ENCODE results near the gene DPP6. TPM values are rescaled to one million over a fixed set of nuclear protein-coding genes. Genes with fewer than 3 reads are reported as not detected.

Gene DPP6
- total RNA-seq, 1 donor from 2014 or later, result 0.48 TPM

DNA sequence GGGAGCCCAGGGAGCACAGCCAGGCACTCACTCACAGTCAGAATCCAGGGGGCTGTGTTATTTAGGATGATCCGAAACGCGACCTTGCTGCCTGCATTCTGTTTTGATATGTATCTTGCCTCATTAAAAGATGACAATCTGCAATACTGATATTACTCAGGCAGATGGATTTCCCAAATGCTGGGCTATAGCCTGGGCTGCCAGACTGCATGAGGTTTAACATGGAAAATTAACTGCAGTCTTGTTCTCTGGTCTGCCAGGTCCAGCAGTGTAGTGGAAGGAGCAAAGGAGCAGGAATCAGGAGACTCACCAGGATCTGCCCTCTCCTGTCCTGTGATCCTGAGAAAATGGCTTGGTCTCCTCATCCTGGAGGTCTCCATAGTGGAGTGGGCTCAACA, 692.7 kb downstream of the DPP6 start:
- peaks cover 11% of the 10 kb centered on the region for H3K4me1 Mint-ChIP-seq (ENCODE audit: low read depth, unreplicated experiment)
- peaks cover 4% of the 10 kb centered on the region for H3K27me3 Mint-ChIP-seq (ENCODE audit: low read depth, unreplicated experiment)
- DNase-seq (ENCODE audit: low read depth) (no peak), FAIRE-seq (no peak)
- H2AFZ ChIP-seq (ENCODE audit: low read depth, low read length), result no peak overlapping the region
- H3K4me3 ChIP-seq (ENCODE audit: insufficient read depth, low read depth, low read length), result no peak overlapping the region
- no peaks in the 10 kb centered on the region for H3K36me3 ChIP-seq (ENCODE audit: insufficient read depth, low read length)
- no peak overlapping the region for H3K27ac ChIP-seq (ENCODE audit: low read depth, low read length)
- peaks cover 3% of the 10 kb centered on the region for H3K4me1 ChIP-seq (ENCODE audit: insufficient read depth, low read length)
- no peaks in the 10 kb centered on the region for H3K27me3 ChIP-seq (ENCODE audit: insufficient read depth, low read length)
- no peaks in the 10 kb centered on the region for H3K79me2 ChIP-seq (ENCODE audit: insufficient read depth, low read length)
- no peaks in the 10 kb centered on the region for H4K20me1 ChIP-seq (ENCODE audit: insufficient read depth, low read length)
- no peak overlapping the region for H3K27ac Mint-ChIP-seq (ENCODE audit: unreplicated experiment)
- TF ChIP-seq, protein P1, sequence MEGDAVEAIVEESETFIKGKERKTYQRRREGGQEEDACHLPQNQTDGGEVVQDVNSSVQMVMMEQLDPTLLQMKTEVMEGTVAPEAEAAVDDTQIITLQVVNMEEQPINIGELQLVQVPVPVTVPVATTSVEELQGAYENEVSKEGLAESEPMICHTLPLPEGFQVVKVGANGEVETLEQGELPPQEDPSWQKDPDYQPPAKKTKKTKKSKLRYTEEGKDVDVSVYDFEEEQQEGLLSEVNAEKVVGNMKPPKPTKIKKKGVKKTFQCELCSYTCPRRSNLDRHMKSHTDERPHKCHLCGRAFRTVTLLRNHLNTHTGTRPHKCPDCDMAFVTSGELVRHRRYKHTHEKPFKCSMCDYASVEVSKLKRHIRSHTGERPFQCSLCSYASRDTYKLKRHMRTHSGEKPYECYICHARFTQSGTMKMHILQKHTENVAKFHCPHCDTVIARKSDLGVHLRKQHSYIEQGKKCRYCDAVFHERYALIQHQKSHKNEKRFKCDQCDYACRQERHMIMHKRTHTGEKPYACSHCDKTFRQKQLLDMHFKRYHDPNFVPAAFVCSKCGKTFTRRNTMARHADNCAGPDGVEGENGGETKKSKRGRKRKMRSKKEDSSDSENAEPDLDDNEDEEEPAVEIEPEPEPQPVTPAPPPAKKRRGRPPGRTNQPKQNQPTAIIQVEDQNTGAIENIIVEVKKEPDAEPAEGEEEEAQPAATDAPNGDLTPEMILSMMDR (IDR thresholded peaks at IDR 0.05; ENCODE audit: insufficient read depth, low read depth, low read length), result no peak
- TF ChIP-seq EZH2 (IDR thresholded peaks at IDR 0.05; ENCODE audit: insufficient read depth, low read length), result no peak
- H3K9ac ChIP-seq (ENCODE audit: low read length), result no peak overlapping the region
- H3K36me3 Mint-ChIP-seq (ENCODE audit: low read depth, unreplicated experiment), result no peaks in the 10 kb centered on the region
- no peaks in the 10 kb centered on the region for H3K9me3 ChIP-seq (ENCODE audit: insufficient read depth, low read depth, low read length)
- H3K4me2 ChIP-seq (ENCODE audit: low read length), result no peak overlapping the region
- H3K4me3 Mint-ChIP-seq (ENCODE audit: unreplicated experiment), result no peak overlapping the region
- H3K9me3 Mint-ChIP-seq (ENCODE audit: unreplicated experiment), result no peaks in the 10 kb centered on the region

DNA sequence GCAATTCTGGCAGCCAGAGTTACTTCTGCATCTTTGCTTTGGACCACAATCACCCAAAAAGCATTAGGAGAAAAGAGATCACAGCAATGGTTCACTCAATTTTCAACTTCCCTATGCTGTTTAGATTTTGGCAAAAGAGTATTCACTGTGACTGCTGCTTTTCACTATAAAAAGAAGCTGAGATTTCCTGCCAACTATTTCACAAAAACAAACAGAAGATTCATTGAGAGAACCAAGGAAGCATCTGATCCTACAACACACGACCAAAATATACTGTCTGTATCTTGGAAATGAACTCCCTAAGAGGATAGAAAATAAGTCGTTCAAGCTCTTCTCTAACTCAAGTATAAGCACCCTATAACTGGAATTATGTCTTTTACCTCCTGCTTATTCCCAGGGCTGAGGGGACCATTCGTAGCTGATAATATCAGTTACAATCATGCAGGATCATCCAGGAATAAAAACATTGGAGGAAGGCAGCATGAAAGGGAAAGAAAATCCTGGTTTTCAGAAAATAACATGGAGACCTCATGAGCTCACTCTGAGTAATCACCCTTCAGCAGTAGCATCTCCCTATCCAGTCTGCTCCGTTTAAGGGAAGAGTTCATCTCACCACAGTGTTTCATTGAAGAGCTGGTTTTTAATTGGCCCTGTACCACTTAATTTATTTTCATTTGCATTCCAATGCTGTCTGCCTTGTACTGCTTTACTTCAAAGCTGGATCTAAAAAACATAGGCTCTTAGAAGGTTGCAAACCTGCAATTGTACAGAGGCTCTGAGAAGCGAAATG, 694.6 kb downstream of the DPP6 start:
- H4K20me1 ChIP-seq (ENCODE audit: insufficient read depth, low read length), result no peaks in the 10 kb centered on the region
- H3K27ac Mint-ChIP-seq (ENCODE audit: unreplicated experiment), result peak overlapping the region; percentile 66
- no peaks in the 10 kb centered on the region for H3K79me2 ChIP-seq (ENCODE audit: insufficient read depth, low read length)
- no peak overlapping the region for H3K27ac ChIP-seq (ENCODE audit: low read depth, low read length)
- no peak overlapping the region for H3K4me3 ChIP-seq (ENCODE audit: insufficient read depth, low read depth, low read length)
- H3K36me3 Mint-ChIP-seq (ENCODE audit: low read depth, unreplicated experiment), result no peaks in the 10 kb centered on the region
- peak overlapping the region; percentile 22 for H2AFZ ChIP-seq (ENCODE audit: low read depth, low read length)
- no peak overlapping the region for H3K4me3 Mint-ChIP-seq (ENCODE audit: unreplicated experiment)
- H3K9me3 Mint-ChIP-seq (ENCODE audit: unreplicated experiment), result no peaks in the 10 kb centered on the region
- peaks cover 10% of the 10 kb centered on the region for H3K27me3 Mint-ChIP-seq (ENCODE audit: low read depth, unreplicated experiment)
- FAIRE-seq (no peak), DNase-seq (ENCODE audit: low read depth) (peak; percentile 18)
- H3K27me3 ChIP-seq (ENCODE audit: insufficient read depth, low read length), result no peaks in the 10 kb centered on the region
- H3K4me1 ChIP-seq (ENCODE audit: insufficient read depth, low read length), result peaks cover 3% of the 10 kb centered on the region
- no peaks in the 10 kb centered on the region for H3K9me3 ChIP-seq (ENCODE audit: insufficient read depth, low read depth, low read length)
- H3K4me2 ChIP-seq (ENCODE audit: low read length), result peak overlapping the region; percentile 12
- H3K4me1 Mint-ChIP-seq (ENCODE audit: low read depth, unreplicated experiment), result peaks cover 11% of the 10 kb centered on the region
- TF ChIP-seq, protein P1 (IDR thresholded peaks at IDR 0.05; ENCODE audit: insufficient read depth, low read depth, low read length), result no peak
- no peak for TF ChIP-seq EZH2 (IDR thresholded peaks at IDR 0.05; ENCODE audit: insufficient read depth, low read length)
- no peaks in the 10 kb centered on the region for H3K36me3 ChIP-seq (ENCODE audit: insufficient read depth, low read length)
- H3K9ac ChIP-seq (ENCODE audit: low read length), result no peak overlapping the region
